DMS 273 (cell line): Measurements from ENCODE around the gene ADAM12.

ENCODE experiments used
- DNase-seq: peaks from one replicate; lab custom pipeline; 2025; ENCODE audit not compliant: unreplicated experiment; lab: John Stamatoyannopoulos, UW

ADAM12 gene

GRCh38 chr10:126315494-126316177, 72.6 kb downstream of the ADAM12 start:
- DNase-seq = no peak

- no peak for DNase-seq
Observed at GRCh38 chr10:126314863-126315493, 73.3 kb downstream of the ADAM12 start.

GRCh38 chr10:126312167-126312566, 76.1 kb downstream of the ADAM12 start:
- DNase-seq = no peak

GRCh38 chr10:126309228-126309883, 78.9 kb downstream of the ADAM12 start:
- no peak for DNase-seq

- DNase-seq = no peak
Observed at GRCh38 chr10:126302826-126303665, 85.2 kb downstream of the ADAM12 start.

- DNase-seq = no peak
Observed at GRCh38 chr10:126302476-126302756, 85.9 kb downstream of the ADAM12 start.

- DNase-seq = no peak
Observed at GRCh38 chr10:126301701-126302475, 86.4 kb downstream of the ADAM12 start.

GRCh38 chr10:126294451-126294850, 93.8 kb downstream of the ADAM12 start:
- no peak for DNase-seq

GRCh38 chr10:126290232-126290631, 98.0 kb downstream of the ADAM12 start:
- no peak for DNase-seq

- no peak for DNase-seq
Observed at GRCh38 chr10:126288547-126289493, 99.5 kb downstream of the ADAM12 start.

GRCh38 chr10:126286256-126286780, 102.0 kb downstream of the ADAM12 start:
- DNase-seq = no peak

- DNase-seq = no peak
Observed at GRCh38 chr10:126283307-126283706, 105.0 kb downstream of the ADAM12 start.

- DNase-seq = no peak
Observed at GRCh38 chr10:126278851-126279250, 109.4 kb downstream of the ADAM12 start.

- no peak for DNase-seq
Observed at GRCh38 chr10:126277181-126277580, 111.1 kb downstream of the ADAM12 start.

GRCh38 chr10:126272526-126272925, 115.8 kb downstream of the ADAM12 start:
- DNase-seq = no peak

- no peak for DNase-seq
Observed at GRCh38 chr10:126270111-126270510, 118.2 kb downstream of the ADAM12 start.

- DNase-seq = no peak
Observed at GRCh38 chr10:126268013-126268920, 120.0 kb downstream of the ADAM12 start.
